Right atrium auricular region (tissue), 2 donors: ENCODE measurements around the gene LYPD6B. TPM values are rescaled to one million over a fixed set of nuclear protein-coding genes. Genes with fewer than 3 reads are reported as not detected.
"Not testable (repeated sequence)": the region's sequence is repeated elsewhere in the genome, so short reads cannot be mapped to it uniquely, and the experiment has no call there.

ENCODE experiments used
- DNase-seq: peaks from one replicate; pipeline ENCODE4 v3.0.0-alpha.2; 2019; ENCODE audit warnings: low spot score
- H3K27ac ChIP-seq, 2 donors: fragments of 200-600 bp; sonication (generic); 1 replicate in 1 of 2; 2 replicates in 1 of 2; pipeline ENCODE4 v1.5.1; 2016 to 2019
- H3K27me3 ChIP-seq, 2 donors: fragments of 200-600 bp; sonication (generic); one replicate each; pipeline versions ENCODE4 v1.5.1 to v1.6.0; 2017 to 2019
- H3K36me3 ChIP-seq: fragments of 200-600 bp; sonication (generic); one replicate; pipeline ENCODE4 v1.5.1; 2016
- H3K4me1 ChIP-seq, 2 donors: fragments of 200-600 bp; sonication (generic); one replicate each; pipeline versions ENCODE4 v1.5.1 to v1.6.0; 2017 to 2019
- H3K4me3 ChIP-seq, 2 donors: fragments of 200-600 bp; sonication (generic); 1 replicate in 1 of 2; 2 replicates in 1 of 2; pipeline ENCODE4 v1.5.1; 2017 to 2019; ENCODE audit warnings: mild to moderate bottlenecking in 1 of 2, moderate library complexity in 1 of 2
- H3K9me3 ChIP-seq, 2 donors: fragments of 200-600 bp; sonication (generic); one replicate each; pipeline ENCODE4 v1.5.1; 2019
- CTCF ChIP-seq, 2 donors: fragments of 200-600 bp; sonication (generic); IDR thresholded peaks; one replicate each; pipeline ENCODE4 v1.5.1; 2019; ENCODE audit warnings: antibody characterized with exemption in 2 of 2
- total RNA-seq, 2 donors: library from RNA; depleted of rRNA; stranded (reverse); fragments of >200 nt; gene quantifications; one replicate each; pipeline ENCODE4 v1.1.0, GENCODE V29; 2016

Gene LYPD6B
- total RNA-seq, 2 donors from 2014 or later, result 0.28 TPM; not detected in 1

- no peak overlapping the region for H3K4me3 ChIP-seq
- no peaks in the 10 kb centered on the region for H3K27me3 ChIP-seq
- TF ChIP-seq CTCF (IDR thresholded peaks at IDR 0.05), result no peak
- no peak for DNase-seq
- no peaks in the 10 kb centered on the region for H3K4me1 ChIP-seq
- no peaks in the 10 kb centered on the region for H3K9me3 ChIP-seq
- H3K27ac ChIP-seq, result no peak overlapping the region
- no peaks in the 10 kb centered on the region for H3K36me3 ChIP-seq
Observed at GRCh38 chr2:149246186-149246585, 207.7 kb downstream of the LYPD6B start.

- H3K9me3 ChIP-seq, result peaks cover 0 to 29% of the 10 kb centered on the region in 2 donors
- H3K4me1 ChIP-seq, H3K36me3 ChIP-seq, H3K27ac ChIP-seq, H3K27me3 ChIP-seq, H3K4me3 ChIP-seq, DNase-seq: not testable (repeated sequence)
Observed at GRCh38 chr2:149251436-149251835, 212.9 kb downstream of the LYPD6B start.

- peaks cover 0 to 29% of the 10 kb centered on the region in 2 donors for H3K9me3 ChIP-seq
- not testable (repeated sequence) for H3K4me1 ChIP-seq, H3K4me3 ChIP-seq, H3K27ac ChIP-seq, H3K27me3 ChIP-seq, H3K36me3 ChIP-seq, DNase-seq
Observed at GRCh38 chr2:149256877-149257276, 218.4 kb downstream of the LYPD6B start.

GRCh38 chr2:149258531-149258930 is 220.0 kb downstream of the LYPD6B start:
- no peaks in the 10 kb centered on the region for H3K4me1 ChIP-seq
- H3K36me3 ChIP-seq, result no peaks in the 10 kb centered on the region
- no peaks in the 10 kb centered on the region for H3K27me3 ChIP-seq
- no peak for DNase-seq
- H3K9me3 ChIP-seq, result peaks cover 0 to 20% of the 10 kb centered on the region in 2 donors
- no peak overlapping the region for H3K4me3 ChIP-seq
- TF ChIP-seq CTCF (IDR thresholded peaks at IDR 0.05), result no peak
- H3K27ac ChIP-seq, result no peak overlapping the region

GRCh38 chr2:149259136-149259535 is 220.6 kb downstream of the LYPD6B start:
- peaks cover 0 to 14% of the 10 kb centered on the region in 2 donors for H3K9me3 ChIP-seq
- TF ChIP-seq CTCF (IDR thresholded peaks at IDR 0.05), result no peak
- no peaks in the 10 kb centered on the region for H3K36me3 ChIP-seq
- DNase-seq, result no peak
- H3K27me3 ChIP-seq, result no peaks in the 10 kb centered on the region
- no peak overlapping the region for H3K27ac ChIP-seq
- H3K4me1 ChIP-seq, result no peaks in the 10 kb centered on the region
- no peak overlapping the region for H3K4me3 ChIP-seq

- no peak for DNase-seq
- Histone ChIP-seq H3K4me1 (no peaks in the 10 kb centered on the region), H3K4me3 (no peak overlapping the region), H3K27ac (no peak overlapping the region), H3K9me3 (no peaks in the 10 kb centered on the region), H3K27me3 (no peaks in the 10 kb centered on the region), H3K36me3 (no peaks in the 10 kb centered on the region)
- TF ChIP-seq CTCF (IDR thresholded peaks at IDR 0.05), result no peak
Observed at GRCh38 chr2:149261692-149262091, 223.2 kb downstream of the LYPD6B start.

Other genes starting within 250 kb of the LYPD6B start
- 1 to 10 TPM; 1.6 to 2.2 TPM for gene KIF5C, start 163.5 kb upstream of the LYPD6B start, total RNA-seq